Measurements from ENCODE around the gene NFX1.
A peak's percentile ranks its signal among the peaks of the same experiment; 100 is the strongest.

The NFX1 gene

DNA sequence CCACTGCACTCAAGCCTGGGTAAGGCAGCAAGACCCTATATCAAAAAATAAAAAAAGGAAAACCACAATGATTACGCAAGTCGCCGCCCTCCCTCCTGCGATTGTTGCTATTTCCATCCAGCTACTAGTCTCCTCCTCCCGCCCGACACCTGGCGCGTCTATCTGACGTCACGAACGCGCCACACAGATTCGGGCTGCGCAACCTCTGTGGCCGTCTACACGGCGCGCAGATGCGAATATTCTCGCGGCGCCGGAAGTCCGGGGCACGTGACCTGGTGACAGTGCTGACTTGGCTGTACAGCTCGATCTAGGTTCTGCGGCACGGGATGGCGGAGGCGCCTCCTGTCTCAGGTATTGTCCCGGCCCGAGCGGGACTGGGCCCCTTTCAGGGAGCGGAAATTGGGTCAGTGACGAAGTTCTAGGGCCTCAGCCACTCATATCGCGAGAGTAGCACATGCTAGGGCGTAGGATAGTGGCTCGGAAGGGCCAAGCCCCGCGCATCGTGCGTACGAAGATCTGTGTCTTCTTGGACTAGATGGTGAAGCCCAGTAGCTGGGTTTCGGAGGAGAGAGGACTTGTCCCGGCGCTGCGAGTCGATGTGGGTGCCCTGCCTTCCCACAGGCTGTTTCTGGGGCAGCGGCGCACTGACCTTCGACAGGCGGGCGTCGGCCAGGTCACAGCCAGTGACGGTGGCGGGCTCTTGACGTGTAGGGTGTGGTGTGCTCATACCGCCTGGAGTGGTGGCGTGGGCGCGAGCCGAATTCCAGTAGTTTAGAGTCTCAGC, at the start of gene NFX1:
Gene NFX1, plus strand, starts transcription at position 270 of the 784 bp plus-strand sequence. Its CDS starts 57 bp downstream, at position 327.
- peak within 1 kb of the TSS; percentile 97 for H3K4me3 ChIP-seq (ENCODE audit: low read depth, low read length)

DNA sequence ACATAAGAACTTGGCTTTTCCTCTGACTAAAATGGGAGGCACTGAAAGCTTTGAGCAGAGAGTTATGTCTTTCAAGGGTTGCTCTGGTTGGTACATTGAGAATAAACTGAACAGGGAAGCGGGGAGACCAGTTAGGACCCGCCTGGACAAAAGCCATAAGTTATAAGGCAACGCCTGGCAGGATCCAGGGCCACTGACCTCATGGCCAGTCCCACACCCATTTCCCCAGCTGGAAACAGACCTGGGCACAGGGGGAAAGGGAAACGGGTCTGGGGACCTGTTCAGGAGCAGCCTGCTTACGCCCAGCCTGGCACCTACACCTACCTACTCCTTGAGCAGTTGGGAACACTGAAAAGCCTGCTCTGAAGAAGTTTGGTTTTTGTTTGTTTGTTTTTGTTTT, 49.0 kb upstream of the NFX1 start:
- H3K4me3 ChIP-seq (ENCODE audit: low read depth, low read length): no peak overlapping the region

DNA sequence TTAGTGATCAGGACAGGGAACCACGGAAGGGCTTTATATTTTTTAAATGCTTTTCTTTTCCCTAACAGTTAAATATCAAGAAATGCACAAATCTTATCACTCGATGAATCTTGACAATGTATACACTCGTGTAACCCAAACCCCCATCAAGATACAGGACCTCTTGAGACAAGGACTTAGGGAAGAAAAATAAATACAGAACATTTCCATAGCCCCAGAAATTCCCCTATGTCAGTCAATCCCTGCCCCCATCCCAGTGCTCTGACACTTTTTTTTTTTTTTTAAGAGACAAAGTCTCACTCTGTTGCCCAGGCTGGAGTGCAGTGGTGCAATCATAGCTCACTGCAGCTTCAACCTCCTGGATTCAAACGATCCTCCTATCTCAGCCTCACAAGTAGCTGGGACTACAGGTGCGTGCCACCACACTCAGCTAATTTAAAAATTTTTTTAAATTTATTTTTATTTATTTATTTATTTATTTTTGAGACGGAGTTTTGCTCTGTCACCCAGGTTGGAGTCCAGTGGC, 47.6 kb upstream of the NFX1 start:
- H3K4me3 ChIP-seq (ENCODE audit: low read depth, low read length): no peak overlapping the region

DNA sequence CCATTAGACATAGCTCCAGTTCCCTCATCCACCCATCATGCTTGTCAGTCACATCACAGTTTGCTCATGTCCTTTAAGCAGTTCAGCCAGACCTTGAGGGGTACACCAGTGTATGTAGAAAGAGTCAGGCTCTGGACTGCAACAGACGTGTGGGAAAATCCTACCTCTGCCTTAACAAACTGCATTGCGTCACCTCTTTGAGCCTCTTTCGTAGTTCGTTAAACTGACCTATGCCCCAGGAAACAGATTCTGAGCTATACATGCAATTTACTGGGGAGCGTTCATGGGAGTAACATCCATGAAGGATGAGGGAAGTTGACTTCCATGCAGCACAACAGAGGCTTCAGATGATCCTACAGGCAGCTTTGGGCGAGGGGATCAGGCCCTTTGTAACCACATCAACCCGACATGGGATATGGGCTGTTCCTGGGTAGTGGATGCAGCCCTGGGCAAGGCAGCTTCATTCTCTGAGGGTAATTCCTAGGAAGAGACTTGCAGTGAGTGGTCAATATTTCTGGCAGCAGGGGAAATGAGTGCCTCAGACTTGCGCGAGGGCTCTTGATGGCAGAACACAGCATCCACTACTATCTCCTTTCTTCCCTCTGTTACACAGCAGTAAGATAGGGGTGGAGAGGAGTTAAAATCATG, 46.1 kb upstream of the NFX1 start:
- no peak overlapping the region for H3K4me3 ChIP-seq (ENCODE audit: low read depth, low read length)

DNA sequence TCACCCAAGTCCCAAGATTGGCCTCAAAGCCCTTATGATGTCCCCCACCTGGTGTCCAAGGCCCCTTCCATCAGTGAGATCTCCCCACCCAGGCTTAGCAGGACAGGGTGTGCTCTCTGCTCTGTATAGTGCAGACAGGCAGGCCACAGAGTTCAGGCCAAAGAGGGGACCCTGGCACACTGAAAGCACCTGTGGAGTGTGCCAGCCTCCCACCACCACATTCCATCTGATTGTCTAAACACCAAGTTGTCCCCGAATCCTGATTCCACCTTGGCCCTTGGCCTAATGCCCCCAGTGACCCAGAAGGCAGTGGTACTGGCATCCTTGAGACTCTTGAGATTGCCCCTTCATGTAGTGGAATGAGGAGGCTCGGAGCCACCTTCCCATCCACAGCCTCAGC, 45.0 kb upstream of the NFX1 start:
- H3K4me3 ChIP-seq (ENCODE audit: low read depth, low read length): no peak overlapping the region

DNA sequence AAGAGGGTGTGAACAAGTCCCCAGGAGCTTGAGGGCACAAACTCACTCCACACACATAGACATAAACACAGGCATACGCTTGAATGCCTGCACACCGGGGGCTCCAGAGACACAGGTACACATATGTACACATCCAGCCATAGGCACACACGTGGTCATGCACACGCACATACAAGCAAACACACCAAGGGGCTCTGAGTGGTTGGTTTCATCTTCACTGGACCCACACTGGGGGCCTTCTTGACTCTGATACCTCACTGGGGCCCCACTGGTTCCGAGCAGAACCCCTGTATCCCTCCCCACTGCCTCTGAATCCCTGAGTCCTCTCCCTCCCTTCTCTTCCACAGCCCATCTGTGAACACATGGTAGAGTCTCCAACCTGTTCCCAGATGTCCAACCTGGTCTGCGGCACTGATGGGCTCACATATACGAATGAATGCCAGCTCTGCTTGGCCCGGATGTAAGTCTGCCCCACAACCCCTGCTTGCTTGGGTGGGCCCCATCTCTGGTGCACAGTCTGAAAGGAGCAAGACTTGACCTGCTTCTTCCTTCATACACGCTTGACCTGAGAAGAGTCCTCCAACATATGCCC, 44.0 kb upstream of the NFX1 start:
- no peak overlapping the region for H3K4me3 ChIP-seq (ENCODE audit: low read depth, low read length)

DNA sequence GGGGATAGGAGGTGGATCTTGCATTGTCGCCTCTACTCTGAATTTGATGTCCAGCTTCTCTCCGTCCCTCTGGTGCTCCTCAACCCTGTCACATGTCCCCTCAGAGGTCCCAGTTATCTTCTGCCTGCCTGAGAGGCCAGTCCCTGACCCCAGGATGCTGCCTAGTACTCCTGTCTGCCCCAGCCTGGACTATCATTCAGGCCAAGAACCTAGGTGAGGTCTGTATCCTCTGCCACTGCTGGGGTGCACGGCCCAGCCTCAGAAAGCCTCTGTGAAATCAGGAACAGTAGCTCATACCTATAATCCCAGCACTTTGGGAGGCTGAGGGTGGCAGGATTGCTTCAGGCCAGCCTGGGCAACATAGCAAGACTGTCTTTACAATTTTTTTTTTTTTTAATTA, 41.7 kb upstream of the NFX1 start:
- H3K4me3 ChIP-seq (ENCODE audit: low read depth, low read length): no peak overlapping the region

DNA sequence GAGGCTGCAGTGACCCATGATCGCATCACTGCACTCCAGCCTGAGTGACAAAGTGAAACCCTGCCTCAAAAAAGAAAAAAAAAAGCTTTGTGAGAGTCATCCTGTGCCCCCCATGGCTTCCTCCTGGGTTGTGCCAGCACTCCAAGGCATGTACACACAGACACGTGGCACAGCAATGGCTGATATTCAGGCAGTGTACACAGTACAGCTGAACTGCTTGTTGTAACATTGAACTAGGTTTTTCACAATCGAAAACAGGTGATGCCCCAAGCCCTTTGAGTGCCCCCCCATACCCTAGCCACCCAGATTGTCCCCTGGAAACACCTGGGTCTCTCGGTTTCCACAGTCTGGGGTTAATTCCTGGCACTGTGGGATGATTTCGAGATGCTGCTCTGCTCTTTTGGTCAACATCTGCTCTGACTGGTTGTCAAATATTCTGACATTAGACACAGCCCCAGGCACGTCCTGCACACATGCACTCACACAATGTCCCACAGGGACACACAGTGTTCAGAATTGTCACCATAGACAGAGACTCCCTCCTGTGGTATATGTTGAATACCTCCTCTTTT, 41.1 kb upstream of the NFX1 start:
- H3K4me3 ChIP-seq (ENCODE audit: low read depth, low read length): no peak overlapping the region

DNA sequence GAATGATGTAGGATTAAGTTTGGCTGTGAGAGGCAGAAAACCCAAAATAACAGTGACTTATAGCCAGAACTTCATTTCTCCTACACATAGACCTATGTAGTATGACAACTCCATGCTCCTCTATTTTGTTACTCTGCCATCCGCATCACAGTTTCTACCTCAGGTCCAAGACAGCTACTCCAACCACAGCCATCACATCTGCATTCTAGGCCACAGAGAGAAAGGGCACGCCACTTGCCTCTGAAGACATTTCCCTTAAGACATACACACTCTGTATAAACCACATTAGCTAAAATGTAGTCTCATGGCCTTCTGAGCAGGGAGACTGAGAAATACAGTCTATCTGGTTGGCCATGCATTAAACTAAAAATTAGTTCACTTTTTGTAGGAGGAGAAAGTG, 40.3 kb upstream of the NFX1 start:
- no peak overlapping the region for H3K4me3 ChIP-seq (ENCODE audit: low read depth, low read length)

DNA sequence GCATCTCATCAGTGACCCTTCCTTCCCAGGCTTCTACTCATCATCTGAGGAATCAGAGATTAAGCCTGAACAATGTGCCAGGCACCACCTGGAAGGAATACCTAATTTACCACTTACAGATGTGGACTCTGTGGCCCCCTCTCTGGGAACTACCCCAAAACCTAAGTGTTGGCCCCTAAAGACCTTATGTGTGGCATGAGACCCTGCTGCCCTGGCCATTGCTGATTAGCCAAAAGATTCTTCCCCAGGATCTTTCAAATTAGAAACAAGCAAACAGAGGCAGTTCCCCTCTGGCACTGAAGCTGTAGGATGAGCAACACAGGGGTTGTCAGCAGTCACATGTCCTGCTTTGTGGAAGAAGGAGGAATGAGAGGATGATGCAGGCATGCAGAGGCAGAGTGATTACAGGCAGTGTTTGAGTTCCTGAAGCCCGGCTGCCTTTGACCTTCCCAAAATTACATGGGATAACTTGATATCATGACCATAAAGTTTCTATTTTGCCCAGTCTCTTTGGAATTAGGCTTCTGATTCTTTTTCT, 39.8 kb upstream of the NFX1 start:
- H3K4me3 ChIP-seq (ENCODE audit: low read depth, low read length): no peak overlapping the region

DNA sequence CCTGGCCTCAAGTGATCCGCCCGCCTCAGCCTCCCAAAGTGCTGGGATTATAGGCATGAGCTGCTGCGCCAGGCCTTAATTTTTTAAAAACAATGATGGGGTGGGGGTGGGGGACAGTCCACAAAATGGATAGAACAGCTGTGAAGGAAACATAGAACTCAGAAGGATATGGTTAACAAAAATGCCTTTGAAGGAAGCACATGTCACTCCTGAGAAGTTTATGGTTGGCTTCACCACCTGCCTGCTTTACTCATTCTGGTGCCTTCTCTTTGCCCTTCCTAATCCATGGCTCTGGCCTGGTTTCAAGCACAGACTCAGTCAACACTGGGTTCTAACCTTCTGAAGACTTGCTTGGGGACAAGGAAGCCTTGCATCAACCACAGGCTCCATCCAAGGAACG, 36.1 kb upstream of the NFX1 start:
- H3K4me3 ChIP-seq (ENCODE audit: low read depth, low read length): no peak overlapping the region

DNA sequence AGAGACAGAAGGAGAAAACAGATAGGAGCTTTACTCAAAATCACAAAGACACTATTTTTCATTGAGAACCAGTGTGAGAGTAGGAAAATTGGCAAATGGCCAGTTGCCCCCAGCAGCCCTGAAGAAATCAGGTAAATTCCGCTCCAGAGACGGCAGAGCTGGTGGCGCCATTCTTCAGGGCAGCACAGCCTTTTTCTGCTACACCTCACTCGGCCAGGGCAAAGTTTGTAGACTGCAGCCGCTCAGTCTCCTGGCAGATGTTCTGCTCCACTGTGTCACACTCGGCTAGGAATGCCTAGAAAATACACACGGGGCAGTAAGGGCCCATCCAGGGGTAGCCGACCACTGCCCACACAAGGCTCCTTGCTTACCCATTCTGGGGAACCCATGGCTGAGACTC, 35.3 kb upstream of the NFX1 start:
- no peak overlapping the region for H3K4me3 ChIP-seq (ENCODE audit: low read depth, low read length)

DNA sequence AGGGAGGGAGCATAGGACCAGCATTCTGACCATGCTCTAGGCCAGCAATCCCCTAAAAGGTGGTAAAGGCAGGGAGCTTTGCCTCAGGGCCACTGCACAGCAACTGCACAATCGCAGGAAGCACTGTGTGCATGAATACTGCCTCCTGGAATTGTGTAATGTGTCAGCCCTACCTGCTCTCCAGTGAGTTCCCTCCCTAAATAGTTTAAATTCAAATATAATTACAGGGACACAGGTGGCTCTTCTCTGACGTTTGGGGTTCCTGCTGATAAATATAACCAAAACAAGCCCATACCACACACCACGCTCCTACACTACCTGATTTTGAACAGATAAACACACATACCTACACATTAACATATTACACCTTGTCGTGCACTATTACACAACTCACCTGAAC, 34.8 kb upstream of the NFX1 start:
- no peak overlapping the region for H3K4me3 ChIP-seq (ENCODE audit: low read depth, low read length)

DNA sequence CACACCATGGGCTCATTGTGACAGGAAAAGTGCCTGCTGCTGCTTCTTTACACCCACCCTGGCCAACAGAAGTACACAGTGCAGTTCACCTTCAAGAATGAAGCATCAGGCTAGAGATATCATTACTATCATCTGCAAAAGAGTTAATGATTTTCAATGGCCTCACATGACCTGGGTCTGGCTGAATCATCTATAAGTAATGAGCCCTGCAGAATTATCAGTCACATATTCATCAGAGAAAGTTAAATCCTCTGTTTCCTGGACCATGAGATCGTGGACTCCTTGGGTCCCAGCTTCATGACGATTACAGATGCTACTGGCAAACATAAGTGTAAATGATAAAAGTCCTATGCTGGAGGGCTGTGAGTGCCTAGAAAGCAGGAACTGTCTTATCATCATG, 34.1 kb upstream of the NFX1 start:
- no peak overlapping the region for H3K4me3 ChIP-seq (ENCODE audit: low read depth, low read length)

DNA sequence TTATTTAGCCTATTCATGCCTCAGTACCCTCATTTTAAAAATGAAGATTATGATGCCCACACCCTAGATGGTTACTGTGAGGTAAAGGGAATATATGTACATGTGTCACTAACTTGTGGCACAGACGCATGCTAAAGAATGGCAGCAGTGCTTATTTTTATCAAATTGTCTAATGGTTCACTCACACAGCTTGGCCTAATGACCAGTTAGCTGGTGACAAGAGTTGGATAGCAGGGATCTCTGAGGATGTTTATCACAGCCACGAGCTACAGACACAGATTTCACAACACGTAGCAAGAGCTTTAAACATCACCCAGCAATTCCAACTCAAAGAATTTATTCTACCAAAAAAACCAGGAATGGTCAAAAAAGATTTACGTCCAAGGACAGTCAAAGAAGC, 33.0 kb upstream of the NFX1 start:
- H3K4me3 ChIP-seq (ENCODE audit: low read depth, low read length): no peak overlapping the region

DNA sequence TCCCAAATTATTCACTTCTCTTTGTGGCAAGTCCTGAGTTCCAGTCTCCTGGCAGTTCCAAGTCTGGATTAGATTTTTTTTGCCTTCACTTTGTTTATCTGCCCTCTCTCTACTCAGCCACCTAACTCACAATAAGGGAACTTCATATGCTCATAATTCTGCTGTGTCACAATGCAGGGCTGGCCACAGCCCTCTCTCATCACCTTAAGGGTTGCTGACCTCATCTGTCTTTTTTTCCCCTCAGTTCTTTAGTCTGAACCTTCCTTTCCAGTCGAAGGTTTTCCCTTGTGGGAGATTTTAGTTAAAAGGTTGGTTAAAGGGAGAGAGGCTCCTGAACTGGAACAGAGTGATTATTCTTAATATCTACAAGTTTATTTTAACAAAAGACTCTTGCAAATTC, 29.9 kb upstream of the NFX1 start:
- no peak overlapping the region for H3K4me3 ChIP-seq (ENCODE audit: low read depth, low read length)

DNA sequence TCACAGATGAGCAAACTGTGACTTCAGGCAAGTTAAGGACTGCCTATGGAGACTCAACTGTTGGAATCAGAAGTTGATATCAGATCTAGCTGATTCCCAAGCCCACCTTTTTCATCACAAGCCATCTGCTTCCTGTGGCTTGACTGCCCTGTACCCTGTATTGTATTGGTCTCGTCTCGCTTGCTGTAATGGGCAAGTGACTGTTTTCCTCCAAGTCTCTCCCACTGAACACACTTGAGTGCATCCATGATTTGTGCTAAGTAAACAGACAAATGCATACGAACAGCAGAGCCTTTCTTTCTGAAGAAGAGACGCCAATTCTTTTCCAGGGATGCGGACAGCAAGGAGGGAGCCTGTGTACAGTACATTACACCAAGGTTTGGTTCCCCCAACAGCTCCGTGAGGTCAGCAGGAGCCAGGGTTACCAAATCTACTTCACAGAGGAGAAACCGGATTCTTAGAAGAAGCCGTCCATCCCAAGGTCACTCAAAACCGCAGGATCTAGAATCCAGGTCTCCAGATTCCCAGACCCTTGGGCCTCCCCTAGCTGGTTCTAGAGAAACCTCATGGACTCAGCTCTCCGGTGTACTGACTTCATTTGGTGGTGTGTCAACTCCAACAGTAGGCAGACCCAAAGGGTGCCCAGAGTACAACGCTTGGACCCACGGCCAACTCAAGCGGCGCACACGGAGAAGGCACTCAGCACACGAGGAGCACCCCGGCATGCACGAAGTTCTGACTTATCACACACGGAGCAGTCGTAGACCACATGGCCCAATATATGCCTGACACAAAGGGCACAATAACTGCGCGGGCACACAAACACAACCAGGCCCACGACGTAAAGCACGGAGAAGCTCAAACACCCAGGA, 26.9 kb upstream of the NFX1 start:
- H3K4me3 ChIP-seq (ENCODE audit: low read depth, low read length): peak overlapping the region; percentile 99

DNA sequence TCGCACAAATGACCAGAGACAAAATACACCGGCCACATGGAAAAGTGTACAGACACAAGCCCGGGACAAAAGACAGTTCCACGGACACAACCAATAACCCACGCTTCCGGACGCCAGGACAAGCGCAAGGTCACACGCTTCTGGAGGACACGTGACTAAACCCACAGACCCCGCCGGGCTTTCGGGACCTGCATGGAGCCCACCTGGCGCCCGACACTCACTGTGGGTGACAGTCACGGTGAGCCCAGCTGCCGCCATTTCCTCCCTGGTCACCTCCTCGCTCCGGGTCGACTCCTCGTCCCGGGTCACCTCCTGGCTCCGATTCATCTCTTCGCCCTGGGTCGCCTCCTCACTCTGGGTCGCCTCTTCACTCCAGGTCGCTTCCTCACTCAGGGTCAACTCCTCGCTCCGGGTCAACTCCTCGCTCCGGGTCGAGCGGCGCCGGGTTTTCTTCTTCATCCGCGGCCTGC, 26.3 kb upstream of the NFX1 start:
- peak overlapping the region; percentile 99 for H3K4me3 ChIP-seq (ENCODE audit: low read depth, low read length)

DNA sequence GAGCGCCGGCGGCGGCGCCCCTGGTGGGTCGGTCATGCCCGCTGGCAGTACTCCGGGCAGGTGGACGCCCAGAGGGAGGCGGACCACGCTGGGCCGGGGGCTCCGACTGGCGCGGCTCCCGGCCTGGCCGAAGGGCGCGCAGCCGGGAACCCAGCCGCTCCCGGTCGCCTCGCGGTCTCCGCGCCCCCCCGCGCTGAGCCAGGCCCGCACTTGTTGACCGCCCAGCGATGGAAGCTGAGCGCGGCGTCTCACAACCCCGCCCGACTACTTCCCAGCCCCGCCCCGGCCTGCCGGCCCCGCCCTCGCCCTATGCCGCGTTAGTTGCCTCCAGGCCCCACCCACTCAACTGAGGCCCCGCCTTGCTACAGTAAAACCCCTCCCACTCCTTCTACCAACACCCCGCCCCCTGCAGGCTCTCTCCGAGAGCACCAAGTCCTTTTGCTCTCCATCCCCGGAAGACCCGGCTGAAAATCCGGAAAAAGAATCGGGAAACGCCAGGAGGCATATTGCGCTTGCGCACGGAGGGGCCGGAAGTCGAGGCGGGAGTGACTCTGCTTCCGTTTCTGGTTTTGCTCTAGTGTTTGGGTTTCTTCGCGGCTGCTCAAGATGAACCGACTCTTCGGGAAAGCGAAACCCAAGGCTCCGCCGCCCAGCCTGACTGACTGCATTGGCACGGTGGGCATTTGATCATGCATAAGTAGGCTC, 25.7 kb upstream of the NFX1 start, which contains the start of the genes BAG1 and CHMP5:
Gene BAG1, minus strand, starts transcription at position 236 of the 705 bp plus-strand sequence.
Gene CHMP5, plus strand, starts transcription at position 577 of the 705 bp plus-strand sequence. Its CDS starts 30 bp downstream, at position 607.
- H3K4me3 ChIP-seq (ENCODE audit: low read depth, low read length): peak within 1 kb of the TSS; percentile 99

Measured in iPS-11a (cell line).